Astrocyte of the hippocampus (primary cell): ENCODE results near the gene RDX.
"Not testable (repeated sequence)": the region's sequence is repeated elsewhere in the genome, so short reads cannot be mapped to it uniquely, and the experiment has no call there.

Experiments used
- DNase-seq: peaks from one replicate; pipeline ENCODE4 v3.0.0; 2011; ENCODE audit warnings: low read depth, low spot score

The RDX gene

DNA sequence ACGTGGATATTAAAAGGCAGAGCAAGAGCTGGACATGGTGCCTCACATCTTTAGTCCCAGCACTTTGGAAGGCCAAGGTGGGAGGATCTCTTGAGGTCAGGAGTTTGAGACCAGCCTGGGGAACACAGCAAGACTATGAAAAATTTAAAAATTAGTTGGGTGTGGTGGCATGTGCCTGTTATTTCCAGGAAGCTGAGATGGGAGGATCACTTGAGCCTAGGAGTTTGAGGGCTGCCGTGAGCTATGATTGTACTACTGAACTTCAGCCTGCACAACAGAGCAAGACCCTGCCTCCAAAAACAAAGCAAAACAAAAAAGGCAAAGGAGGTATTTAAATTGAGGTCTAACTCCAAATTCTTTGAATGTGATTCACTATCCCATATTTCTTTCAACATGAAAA is 23.5 kb downstream of the RDX start:
- peak; percentile 20 for DNase-seq

GRCh38 chr11:110269996-110270395 is 26.4 kb downstream of the RDX start:
- DNase-seq, result no peak

- no peak for DNase-seq
These were observed 28.0 kb downstream of the RDX start for GRCh38 chr11:110268441-110268840.

GRCh38 chr11:110262072-110262403 is 34.4 kb downstream of the RDX start:
- no peak for DNase-seq

GRCh38 chr11:110261195-110262071 is 35.0 kb downstream of the RDX start:
- no peak for DNase-seq

DNA sequence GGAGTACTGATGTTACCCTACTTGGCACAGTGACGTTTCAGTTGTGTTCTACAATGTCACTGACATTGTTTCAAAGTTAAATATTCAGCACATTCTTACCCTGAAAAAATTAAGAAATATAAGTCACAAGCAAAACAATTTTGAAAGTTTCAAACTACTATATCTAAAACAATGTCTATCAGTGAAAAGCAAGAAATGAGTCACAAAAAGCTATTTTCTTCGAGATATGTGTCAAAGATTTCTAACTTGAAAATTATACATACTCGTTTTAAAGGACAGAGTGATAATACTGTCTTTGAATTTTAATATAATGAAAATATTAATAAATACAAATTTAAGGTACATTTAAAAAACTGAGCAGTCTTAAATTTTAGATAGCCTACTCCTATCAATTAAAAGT is 42.9 kb downstream of the RDX start:
- DNase-seq, result no peak

- peak; percentile 92 for DNase-seq
These were observed 44.6 kb downstream of the RDX start for GRCh38 chr11:110251836-110252235.

DNA sequence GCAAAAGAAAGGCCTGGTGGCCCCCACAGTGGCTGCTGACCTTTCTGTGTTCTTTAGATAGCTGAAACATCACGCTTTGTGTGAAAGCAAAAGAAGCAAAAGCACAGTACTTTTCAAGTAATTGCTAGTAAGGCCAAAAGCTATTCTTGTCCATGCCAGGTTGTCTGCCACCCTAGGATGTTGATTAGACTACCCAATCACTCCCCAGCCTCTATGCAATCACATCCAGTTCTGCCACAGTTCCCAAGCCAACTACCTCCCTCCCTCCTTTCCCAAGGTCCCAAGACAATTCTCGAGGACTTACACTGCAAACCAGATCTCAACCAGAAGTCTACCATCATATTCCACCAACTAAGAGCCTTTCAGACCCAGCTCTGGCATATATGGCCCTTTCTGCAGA is 46.2 kb downstream of the RDX start:
- DNase-seq, result no peak

DNA sequence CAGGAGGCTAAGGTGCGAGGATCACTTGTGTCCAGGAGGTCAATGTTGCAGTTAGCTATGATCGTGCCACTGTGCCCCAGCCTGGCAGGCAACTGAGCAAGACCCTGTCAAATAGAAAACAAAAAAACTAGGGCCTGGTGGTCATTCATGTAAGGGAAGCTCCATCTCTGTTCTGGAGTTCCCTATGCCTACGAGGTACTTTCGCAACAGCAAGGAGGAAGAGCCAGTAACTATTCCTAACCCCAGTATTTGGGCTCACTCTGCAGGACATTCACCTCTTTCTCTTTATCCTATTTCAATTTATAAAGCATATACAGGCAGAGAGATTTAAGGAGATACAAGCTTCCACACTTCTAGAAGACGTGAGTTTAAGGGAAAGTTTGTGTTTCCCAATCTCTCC is 46.6 kb downstream of the RDX start:
- DNase-seq, result no peak

GRCh38 chr11:110249066-110249465 is 47.3 kb downstream of the RDX start:
- DNase-seq, result no peak

GRCh38 chr11:110243791-110244190 is 52.6 kb downstream of the RDX start:
- DNase-seq, result no peak

DNA sequence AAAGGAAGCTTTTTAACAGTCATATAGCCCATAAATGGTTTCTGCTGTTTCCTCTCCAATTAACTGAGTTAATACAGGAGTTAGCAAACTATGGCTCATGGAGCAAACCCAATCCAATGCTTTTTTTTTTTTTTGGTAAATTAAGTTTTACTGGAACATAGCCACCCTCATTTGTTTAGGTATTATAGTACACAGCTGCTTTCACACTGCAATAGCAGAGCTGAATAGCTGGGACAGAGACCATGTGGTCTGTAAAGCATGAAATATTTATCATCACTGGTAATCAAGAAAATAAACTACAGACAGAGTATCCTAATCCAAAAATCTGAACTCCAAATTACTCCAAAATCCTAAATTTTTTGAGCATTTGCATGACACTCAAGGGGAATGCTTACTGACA is 53.7 kb downstream of the RDX start:
- DNase-seq, result no peak

DNA sequence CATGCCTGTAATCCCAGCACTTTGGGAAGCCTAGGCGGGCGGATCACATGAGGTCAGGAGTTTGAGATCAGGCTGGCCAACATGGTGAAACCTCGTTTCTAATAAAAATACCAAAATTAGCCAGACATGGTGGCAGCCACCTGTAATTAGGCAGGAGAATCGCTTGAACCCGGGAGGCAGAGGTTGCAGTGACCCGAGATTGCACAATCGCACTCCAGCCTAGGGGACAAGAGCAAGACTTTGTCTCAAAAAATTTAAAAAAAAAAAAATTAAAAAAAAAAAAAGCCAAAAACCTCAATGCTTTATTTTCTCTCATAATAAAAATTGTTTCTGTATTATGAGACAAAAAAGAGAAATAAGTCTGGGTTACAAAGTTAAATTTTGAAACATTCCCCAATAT is 54.2 kb downstream of the RDX start:
- DNase-seq, result no peak

GRCh38 chr11:110235966-110236365 is 60.4 kb downstream of the RDX start:
- no peak for DNase-seq

DNA sequence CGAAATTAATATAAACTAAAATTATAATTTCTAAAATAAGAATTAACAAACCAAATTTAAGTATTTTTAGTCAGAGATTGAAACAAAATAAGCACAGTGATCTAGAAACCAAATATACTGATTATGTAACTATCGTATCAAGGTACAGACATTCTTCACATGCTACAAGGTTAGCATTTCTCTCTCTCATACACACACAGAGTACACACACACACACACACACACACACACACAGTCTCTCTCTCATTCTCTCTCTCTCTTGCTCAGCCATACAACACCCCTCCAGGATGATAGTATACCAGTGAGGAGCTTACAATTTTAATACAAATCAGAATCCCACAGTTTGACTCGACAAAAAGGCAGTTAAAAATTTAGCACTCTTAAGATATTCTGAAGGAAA is 66.0 kb downstream of the RDX start:
- no peak for DNase-seq

DNA sequence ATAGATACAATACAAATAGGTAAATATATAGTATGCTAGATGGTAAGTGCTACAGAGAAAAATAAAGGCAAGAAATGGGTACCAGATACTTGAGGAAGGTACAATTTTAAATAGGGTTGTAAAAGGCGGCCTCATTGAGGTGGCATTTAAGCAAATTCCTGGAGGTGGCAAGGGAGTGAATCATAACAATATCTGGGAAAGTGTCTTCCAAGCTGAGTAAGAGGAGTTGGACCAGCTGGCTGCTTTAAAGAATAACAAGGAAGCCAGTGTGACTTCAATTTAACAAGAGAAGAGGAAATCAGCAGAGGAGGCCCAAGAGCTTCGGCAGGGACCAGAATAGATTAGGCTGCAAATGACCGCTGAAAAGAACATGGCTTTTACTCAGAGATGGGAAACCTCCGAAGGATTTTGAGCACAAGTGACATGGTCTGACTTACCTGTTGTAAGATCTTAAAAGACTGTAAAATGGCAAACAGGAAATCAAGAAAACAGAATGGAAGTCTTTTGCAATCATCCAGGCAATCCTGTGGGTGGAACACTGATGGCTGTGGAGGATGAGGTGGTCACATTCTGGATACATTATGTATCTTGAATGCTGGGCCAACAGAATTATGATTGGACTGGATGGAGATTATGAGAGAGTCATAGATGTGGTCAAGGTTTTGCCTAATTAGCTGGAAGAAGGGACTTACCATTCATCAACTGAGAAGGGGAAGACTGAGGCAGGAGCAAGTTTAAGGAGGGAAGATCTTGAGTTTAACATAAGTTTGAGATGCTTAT is 77.2 kb downstream of the RDX start:
- DNase-seq, result peak; percentile 25

DNA sequence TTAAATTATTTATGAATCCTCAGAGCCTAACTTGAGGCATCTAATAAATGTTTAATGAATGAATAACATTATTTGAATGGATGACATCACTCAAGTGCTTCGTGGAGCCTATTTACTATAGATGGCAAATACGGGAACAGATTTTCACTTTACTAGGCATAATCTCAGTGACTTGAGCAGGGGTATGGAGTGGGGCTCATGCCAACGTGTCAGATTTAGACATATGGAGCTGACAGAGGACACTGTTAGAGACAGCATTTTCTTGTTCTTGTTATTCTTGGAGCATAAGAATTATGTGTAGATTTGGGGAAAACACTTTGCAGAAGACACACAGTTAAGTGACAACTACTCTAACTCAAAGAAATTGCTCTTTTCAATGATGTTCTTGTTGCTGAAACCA is 78.5 kb downstream of the RDX start:
- no peak for DNase-seq

DNA sequence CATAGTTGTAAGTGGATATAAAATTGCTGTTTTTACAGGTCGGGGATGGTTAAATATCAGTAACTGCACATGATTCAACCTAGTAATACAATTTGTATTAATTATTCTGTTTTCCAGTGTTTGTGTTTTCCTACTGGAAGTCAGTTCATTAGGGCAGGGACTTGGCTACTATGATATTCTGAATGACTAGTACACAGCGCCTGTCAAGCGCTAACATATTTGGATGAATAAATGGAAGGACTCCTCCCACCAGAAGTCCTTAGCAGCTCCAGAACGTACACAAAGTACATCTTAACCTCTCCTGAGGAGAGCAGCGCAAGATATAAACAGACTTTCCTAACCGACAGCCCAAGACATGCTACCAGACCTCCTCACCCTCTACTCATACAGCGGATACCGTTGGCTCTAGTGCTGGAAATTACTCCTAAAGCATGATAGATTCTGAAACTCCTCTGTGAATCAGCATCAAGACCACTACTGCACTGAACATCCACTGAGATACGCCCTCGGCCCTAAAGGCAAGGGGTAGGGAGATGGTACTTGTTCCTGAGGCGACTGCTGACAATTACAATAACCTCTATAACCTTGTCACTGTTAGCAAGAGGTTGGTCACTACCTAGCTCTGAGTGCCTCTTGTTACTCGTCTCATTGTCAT is 79.1 kb downstream of the RDX start:
- DNase-seq, result no peak

DNA sequence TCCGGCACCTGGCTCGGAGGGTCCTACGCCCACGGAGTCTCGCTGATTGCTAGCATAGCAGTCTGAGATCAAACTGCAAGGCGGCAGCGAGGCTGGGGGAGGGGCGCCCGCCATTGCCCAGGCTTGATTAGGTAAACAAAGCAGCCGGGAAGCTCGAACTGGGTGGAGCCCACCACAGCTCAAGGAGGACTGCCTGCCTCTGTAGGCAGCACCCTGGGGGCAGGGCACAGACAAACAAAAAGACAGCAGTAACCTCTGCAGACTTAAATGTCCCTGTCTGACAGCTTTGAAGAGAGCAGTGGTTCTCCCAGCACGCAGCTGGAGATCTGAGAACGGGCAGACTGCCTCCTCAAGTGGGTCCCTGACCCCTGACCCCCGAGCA is 87.1 kb downstream of the RDX start:
- not testable (repeated sequence) for DNase-seq

- DNase-seq, result not testable (repeated sequence)
These were observed 87.6 kb downstream of the RDX start for GRCh38 chr11:110208678-110209312.

- no peak for DNase-seq
These were observed 89.3 kb downstream of the RDX start for GRCh38 chr11:110207123-110207522.

GRCh38 chr11:110200836-110201235 is 95.6 kb downstream of the RDX start:
- no peak for DNase-seq
